GM23248 (cell line): ENCODE data around the gene GDPD4.

Experiments used
- EZH2 ChIP-seq: fragments of 200-600 bp; sonication (generic); IDR thresholded peaks from 2 replicates; pipeline ENCODE4 v1.6.1; 2018; ENCODE audit warnings: antibody characterized with exemption, mild to moderate bottlenecking; ENCODE audit not compliant: insufficient read depth, poor library complexity, severe bottlenecking
- EZH2phosphoT487 ChIP-seq: fragments of 200-600 bp; sonication (generic); IDR thresholded peaks from 2 replicates; pipeline ENCODE4 v1.6.1; 2018; ENCODE audit warnings: antibody characterized with exemption, moderate library complexity, mild to moderate bottlenecking, low read depth; ENCODE audit not compliant: insufficient read depth

DNA sequence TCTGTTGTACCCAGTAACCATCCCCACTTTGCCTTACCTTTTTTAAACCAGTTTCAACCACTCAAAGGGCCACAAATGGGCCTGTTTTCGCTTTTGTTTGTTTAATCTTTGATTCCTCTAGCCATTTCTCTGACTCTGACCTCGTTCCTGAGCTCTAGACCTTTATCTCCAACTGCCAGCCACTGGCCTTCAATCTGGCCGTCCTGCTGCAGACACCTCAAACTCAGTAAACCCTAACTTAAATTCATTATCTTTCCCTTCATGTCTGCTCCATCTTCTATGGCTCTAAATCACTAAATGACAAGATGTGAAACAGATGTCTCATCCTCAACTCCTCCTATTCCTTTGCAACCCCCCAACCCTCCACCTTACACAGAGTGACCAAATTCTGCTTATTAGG, 1.3 kb upstream of the GDPD4 start:
- TF ChIP-seq EZH2phosphoT487 = no peak
- TF ChIP-seq EZH2 = no peak
